DMS53 (cell line): ENCODE measurements around the gene ACAD9.
"Not testable (repeated sequence)": the region's sequence is repeated elsewhere in the genome, so short reads cannot be mapped to it uniquely, and the experiment has no call there.

Experiments used
- DNase-seq: peaks from one replicate; lab custom pipeline; 2025; lab: John Stamatoyannopoulos, UW

Gene ACAD9

GRCh38 chr3:128895843-128896697 is 16.6 kb downstream of the ACAD9 start:
- DNase-seq: no peak

- DNase-seq: no peak
These were observed 23.0 kb downstream of the ACAD9 start for GRCh38 chr3:128902426-128902825.

- no peak for DNase-seq
These were observed 24.1 kb downstream of the ACAD9 start for GRCh38 chr3:128903501-128903900.

GRCh38 chr3:128906031-128906803 is 26.8 kb downstream of the ACAD9 start:
- DNase-seq: no peak

- DNase-seq: no peak
These were observed 27.5 kb downstream of the ACAD9 start for GRCh38 chr3:128906804-128907525.

- no peak for DNase-seq
These were observed 28.5 kb downstream of the ACAD9 start for GRCh38 chr3:128907706-128908445.

- no peak for DNase-seq
These were observed 29.5 kb downstream of the ACAD9 start for GRCh38 chr3:128908951-128909350.

GRCh38 chr3:128910006-128910405 is 30.6 kb downstream of the ACAD9 start:
- DNase-seq: no peak

- no peak for DNase-seq
These were observed 32.5 kb downstream of the ACAD9 start for GRCh38 chr3:128911911-128912310.

- DNase-seq: no peak
These were observed 35.7 kb downstream of the ACAD9 start for GRCh38 chr3:128914966-128915645.

- no peak for DNase-seq
These were observed 37.9 kb downstream of the ACAD9 start for GRCh38 chr3:128917291-128917690.

- DNase-seq: no peak
These were observed 40.6 kb downstream of the ACAD9 start for GRCh38 chr3:128919988-128920387.

GRCh38 chr3:128922804-128923459 is 43.5 kb downstream of the ACAD9 start:
- no peak for DNase-seq

- no peak for DNase-seq
These were observed 44.2 kb downstream of the ACAD9 start for GRCh38 chr3:128923576-128923975.

- not testable (repeated sequence) for DNase-seq
These were observed 44.6 kb downstream of the ACAD9 start for GRCh38 chr3:128923986-128924385.

GRCh38 chr3:128929364-128929763 is 49.9 kb downstream of the ACAD9 start:
- DNase-seq: no peak

- no peak for DNase-seq
These were observed 51.6 kb downstream of the ACAD9 start for GRCh38 chr3:128931046-128931445.

- no peak for DNase-seq
These were observed 53.2 kb downstream of the ACAD9 start for GRCh38 chr3:128932516-128933212.

- no peak for DNase-seq
These were observed 53.9 kb downstream of the ACAD9 start for GRCh38 chr3:128933213-128933921.

GRCh38 chr3:128933922-128934253 is 54.5 kb downstream of the ACAD9 start:
- DNase-seq: no peak
